ENCODE data around the gene DERA.
"Not testable (repeated sequence)": the region's sequence is repeated elsewhere in the genome, so short reads cannot be mapped to it uniquely, and the experiment has no call there.

DERA gene

GRCh38 chr12:16012117-16012516 is 101.0 kb downstream of the DERA start:
- DNase-seq (ENCODE audit: low read depth), result peak; percentile 91

GRCh38 chr12:16013722-16014121 is 102.6 kb downstream of the DERA start:
- not testable (repeated sequence) for DNase-seq (ENCODE audit: low read depth)

GRCh38 chr12:16014394-16014793 is 103.3 kb downstream of the DERA start:
- not testable (repeated sequence) for DNase-seq (ENCODE audit: low read depth)

GRCh38 chr12:16016748-16017147 is 105.6 kb downstream of the DERA start:
- no peak for DNase-seq (ENCODE audit: low read depth)

- DNase-seq (ENCODE audit: low read depth), result no peak
Measured at GRCh38 chr12:16018306-16018705, 107.2 kb downstream of the DERA start.

- DNase-seq (ENCODE audit: low read depth), result no peak
Measured at GRCh38 chr12:16019136-16019535, 108.0 kb downstream of the DERA start.

GRCh38 chr12:16020031-16020430 is 108.9 kb downstream of the DERA start:
- no peak for DNase-seq (ENCODE audit: low read depth)

- no peak for DNase-seq (ENCODE audit: low read depth)
Measured at GRCh38 chr12:16021026-16021425, 109.9 kb downstream of the DERA start.

GRCh38 chr12:16021676-16022075 is 110.5 kb downstream of the DERA start:
- no peak for DNase-seq (ENCODE audit: low read depth)

GRCh38 chr12:16027002-16027401 is 115.9 kb downstream of the DERA start:
- no peak for DNase-seq (ENCODE audit: low read depth)

GRCh38 chr12:16030744-16031143 is 119.6 kb downstream of the DERA start:
- peak; percentile 24 for DNase-seq (ENCODE audit: low read depth)

GRCh38 chr12:16034136-16034817 is 123.1 kb downstream of the DERA start:
- DNase-seq (ENCODE audit: low read depth), result no peak

GRCh38 chr12:16036073-16036472 is 124.9 kb downstream of the DERA start:
- DNase-seq (ENCODE audit: low read depth), result no peak

- no peak for DNase-seq (ENCODE audit: low read depth)
Measured at GRCh38 chr12:16037533-16037932, 126.4 kb downstream of the DERA start.

GRCh38 chr12:16043480-16043879 is 132.3 kb downstream of the DERA start:
- DNase-seq (ENCODE audit: low read depth), result no peak

GRCh38 chr12:16046266-16046665 is 135.1 kb downstream of the DERA start:
- no peak for DNase-seq (ENCODE audit: low read depth)

GRCh38 chr12:16048511-16048910 is 137.4 kb downstream of the DERA start:
- DNase-seq (ENCODE audit: low read depth), result no peak

GRCh38 chr12:16056910-16057309 is 145.8 kb downstream of the DERA start:
- DNase-seq (ENCODE audit: low read depth), result no peak

- not testable (repeated sequence) for DNase-seq (ENCODE audit: low read depth)
Measured at GRCh38 chr12:16057351-16057751, 146.2 kb downstream of the DERA start.

GRCh38 chr12:16062611-16063010 is 151.5 kb downstream of the DERA start:
- peak; percentile 56 for DNase-seq (ENCODE audit: low read depth)

GRCh38 chr12:16063726-16064125 is 152.6 kb downstream of the DERA start:
- DNase-seq (ENCODE audit: low read depth), result peak; percentile 63

GRCh38 chr12:16070113-16070512 is 159.0 kb downstream of the DERA start:
- no peak for DNase-seq (ENCODE audit: low read depth)

- no peak for DNase-seq (ENCODE audit: low read depth)
Measured at GRCh38 chr12:16072678-16073077, 161.5 kb downstream of the DERA start.

- DNase-seq (ENCODE audit: low read depth), result no peak
Measured at GRCh38 chr12:16074894-16075293, 163.8 kb downstream of the DERA start.

Measured in amniotic epithelial cell (primary cell).